NCI-H2029 (cell line): ENCODE results near the gene ITFG2.
A peak's percentile ranks its signal among the peaks of the same experiment; 100 is the strongest.
"Not testable (repeated sequence)": the region's sequence is repeated elsewhere in the genome, so short reads cannot be mapped to it uniquely, and the experiment has no call there.

Experiments
- DNase-seq: peaks from one replicate; lab custom pipeline; 2025; lab: John Stamatoyannopoulos, UW

Gene ITFG2

GRCh38 chr12:2812290-2813213, at the start of gene ITFG2:
Gene ITFG2, plus strand, starts transcription at chr12:2812668. Its CDS starts 93 bp downstream, at chr12:2812761.
- peak; percentile 99 for DNase-seq

DNA sequence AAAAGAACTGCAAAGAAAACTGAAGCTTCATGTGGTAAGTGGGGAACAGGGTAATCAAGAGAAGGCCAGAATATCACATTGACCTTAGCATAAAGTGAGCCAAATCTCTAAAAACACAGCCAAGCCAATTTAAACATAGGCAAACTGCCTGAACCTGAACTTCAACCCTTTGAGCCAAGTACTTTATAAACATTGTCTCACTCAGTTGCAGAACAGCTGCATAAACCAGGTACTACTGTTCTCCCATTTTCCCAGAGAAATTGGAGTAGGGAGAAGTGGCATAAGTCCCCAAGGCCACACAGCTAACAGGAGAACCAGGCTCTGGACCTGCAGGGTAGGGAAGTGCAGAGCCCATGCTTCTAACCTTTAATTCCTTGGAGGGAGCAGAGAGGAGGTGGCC, 48.1 kb upstream of the ITFG2 start:
- DNase-seq, result peak; percentile 11

GRCh38 chr12:2765052-2765451, 47.4 kb upstream of the ITFG2 start:
- no peak for DNase-seq

- no peak for DNase-seq
These were observed 46.9 kb upstream of the ITFG2 start for GRCh38 chr12:2765608-2766007.

GRCh38 chr12:2768224-2768961, 44.1 kb upstream of the ITFG2 start:
- DNase-seq, result no peak

GRCh38 chr12:2769866-2770533, 42.5 kb upstream of the ITFG2 start:
- DNase-seq, result no peak

DNA sequence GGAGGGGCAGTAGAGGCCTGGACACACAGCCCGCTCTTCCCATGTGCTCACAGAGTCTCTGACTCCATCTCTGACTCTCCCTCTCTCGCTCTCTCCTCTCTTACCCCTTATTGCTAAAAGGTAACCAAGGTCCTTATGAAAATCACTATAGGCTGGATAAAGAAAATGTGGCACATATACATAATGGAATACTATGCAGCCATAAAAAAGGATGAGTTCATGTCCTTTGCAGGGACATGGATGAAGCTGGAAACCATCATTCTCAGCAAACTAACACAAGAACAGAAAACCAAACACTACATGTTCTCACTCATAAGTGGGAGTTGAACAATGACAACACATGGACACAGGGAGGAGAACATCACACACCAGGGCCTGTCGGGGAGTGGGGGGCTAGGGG, 41.9 kb upstream of the ITFG2 start:
- not testable (repeated sequence) for DNase-seq

DNA sequence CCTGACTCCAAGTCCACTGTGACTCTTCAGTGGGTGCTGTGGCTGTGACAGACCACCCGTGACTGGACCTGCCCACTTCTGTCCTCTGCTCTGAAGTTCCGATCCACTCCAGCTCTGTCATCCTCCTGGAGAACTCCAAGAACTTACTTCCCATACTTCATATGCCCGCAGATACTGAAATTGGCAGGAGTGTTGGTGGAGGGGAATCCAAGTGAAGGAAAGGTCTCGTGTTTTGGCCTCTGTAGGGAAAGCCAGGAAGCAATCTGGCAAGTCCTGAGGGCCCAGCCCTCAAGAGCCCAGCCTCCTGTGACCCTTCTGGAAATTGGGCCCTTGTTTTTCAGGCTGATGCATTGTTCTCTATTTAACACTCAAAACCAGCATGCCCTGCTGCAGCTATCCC, 40.1 kb upstream of the ITFG2 start:
- no peak for DNase-seq

- DNase-seq, result no peak
These were observed 39.1 kb upstream of the ITFG2 start for GRCh38 chr12:2773199-2773875.

DNA sequence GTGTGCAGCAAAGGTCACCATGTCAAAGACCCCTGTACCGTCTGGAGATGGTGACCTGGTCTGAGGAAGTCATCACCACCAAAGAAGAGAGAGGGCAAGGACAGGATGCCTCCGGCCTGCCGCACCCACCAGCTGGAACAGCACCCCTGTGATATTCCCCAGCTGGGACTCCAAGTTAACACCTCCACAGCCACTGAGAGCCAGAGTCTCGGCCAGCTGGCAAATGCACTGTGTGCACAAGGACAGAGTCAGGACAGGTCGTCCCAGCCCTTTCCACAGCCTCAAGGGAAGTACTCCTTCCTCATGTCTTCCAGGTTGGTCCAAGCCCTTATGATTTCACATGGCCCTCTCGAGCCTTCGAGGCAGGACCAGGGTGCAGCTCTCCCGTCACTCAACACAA, 37.0 kb upstream of the ITFG2 start:
- no peak for DNase-seq

GRCh38 chr12:2776129-2776806, 36.2 kb upstream of the ITFG2 start:
- no peak for DNase-seq

DNA sequence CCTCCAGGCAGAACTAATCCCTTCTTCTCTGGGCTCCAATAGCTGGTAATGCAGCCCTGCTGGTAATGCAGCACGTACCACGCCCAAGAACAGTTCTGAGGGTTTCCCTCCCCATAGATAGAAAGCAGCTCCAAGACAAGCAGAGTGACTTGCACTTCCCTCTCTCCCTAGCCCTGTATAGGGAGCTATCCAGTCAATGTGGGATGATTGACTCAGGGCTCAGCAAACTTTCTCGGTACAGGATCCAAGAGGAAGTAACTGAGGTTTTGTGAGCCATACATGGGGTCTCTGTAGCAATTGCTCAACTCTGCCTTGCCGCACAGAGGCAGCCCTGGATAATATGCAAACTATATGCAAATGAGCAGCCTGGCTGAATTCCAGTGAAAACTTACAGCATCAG, 33.2 kb upstream of the ITFG2 start:
- DNase-seq, result no peak

- DNase-seq, result peak; percentile 83
These were observed 28.4 kb upstream of the ITFG2 start for GRCh38 chr12:2783936-2784600.

GRCh38 chr12:2785017-2785416, 27.5 kb upstream of the ITFG2 start:
- DNase-seq, result no peak

GRCh38 chr12:2791089-2791488, 21.4 kb upstream of the ITFG2 start:
- DNase-seq, result no peak

DNA sequence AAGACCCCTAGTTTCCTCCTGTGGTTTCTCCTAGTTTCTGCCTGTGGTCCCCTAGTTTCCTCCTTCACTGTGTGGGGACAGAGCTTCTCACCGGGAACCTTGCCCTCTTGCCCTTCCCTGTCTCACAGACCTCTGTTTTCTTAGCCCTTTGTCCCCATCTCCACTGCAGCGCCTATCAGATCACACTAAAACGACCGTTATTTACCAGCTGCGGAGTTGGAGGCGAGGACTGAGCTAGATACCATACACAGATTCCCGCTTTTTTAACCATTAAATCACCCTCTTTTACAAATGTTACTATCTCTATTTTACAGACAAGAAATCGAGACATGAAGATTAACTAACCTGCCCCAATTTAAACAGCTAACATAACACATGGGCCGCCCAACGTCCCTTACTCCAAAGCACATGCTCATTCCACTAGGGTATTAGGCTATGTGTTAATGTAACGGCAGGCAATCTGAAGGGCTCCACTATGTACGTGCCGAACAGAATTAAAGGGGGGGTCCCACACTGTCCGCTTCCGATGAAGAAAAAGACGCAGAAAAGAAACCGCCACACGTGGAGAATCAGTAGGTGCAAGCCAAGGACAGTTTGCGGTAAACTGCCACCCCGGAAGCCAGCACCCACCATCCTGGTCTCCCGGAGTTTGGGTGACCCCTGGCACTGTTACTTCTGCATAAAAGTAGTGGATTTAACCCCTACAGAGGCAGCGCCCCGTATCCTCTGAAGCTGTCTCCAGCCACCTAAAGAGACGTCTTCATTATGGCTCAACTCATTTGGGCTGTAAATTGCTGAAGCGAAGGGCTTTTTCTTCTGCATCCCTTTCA, 19.6 kb upstream of the ITFG2 start:
- DNase-seq, result no peak

DNA sequence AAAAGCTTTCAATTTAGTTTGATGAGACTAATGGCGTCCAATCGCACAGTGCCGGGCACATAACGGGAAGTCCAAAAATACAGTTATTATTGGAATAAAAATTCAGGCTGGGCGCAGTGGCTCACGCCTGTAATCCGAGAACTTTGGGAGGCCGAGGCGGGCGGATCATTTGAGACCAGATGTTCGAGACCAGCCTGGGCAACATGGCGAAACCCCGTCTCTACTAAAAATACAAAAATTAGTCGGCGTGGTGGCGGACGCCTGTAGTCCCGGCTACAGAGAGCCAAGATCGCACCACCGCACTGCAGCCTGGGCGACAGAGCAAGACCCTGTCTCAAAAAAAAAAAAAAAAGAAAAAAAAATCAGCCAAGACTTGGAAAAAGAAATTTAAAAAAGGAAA, 18.9 kb upstream of the ITFG2 start:
- no peak for DNase-seq

DNA sequence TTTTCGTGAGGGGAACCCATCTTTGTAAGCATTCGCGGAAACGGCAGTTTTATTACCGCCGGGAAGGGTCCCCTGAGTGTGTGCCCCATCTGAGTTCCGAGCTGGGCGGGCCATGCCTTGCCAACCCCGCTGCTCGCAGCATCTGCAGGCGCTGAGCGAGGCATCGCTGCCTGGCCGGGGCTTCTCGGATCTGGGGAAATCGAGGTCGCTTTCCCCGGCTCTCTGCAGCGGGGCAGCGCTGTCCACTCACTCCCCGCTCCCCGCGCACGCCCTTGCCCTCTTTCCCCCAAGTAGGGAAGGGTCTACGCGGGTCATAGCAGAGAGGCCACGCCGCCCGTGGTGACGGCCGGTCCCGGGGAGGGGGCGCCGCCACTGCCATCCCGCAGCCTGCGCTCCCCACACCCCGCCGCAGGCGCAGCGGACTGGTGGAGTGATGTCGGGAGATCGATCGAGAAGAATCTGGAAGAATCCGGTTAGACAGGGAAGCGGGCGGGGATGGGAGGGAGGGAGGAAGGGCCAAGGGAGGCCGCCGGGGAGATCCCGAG, 18.2 kb upstream of the ITFG2 start:
- no peak for DNase-seq

DNA sequence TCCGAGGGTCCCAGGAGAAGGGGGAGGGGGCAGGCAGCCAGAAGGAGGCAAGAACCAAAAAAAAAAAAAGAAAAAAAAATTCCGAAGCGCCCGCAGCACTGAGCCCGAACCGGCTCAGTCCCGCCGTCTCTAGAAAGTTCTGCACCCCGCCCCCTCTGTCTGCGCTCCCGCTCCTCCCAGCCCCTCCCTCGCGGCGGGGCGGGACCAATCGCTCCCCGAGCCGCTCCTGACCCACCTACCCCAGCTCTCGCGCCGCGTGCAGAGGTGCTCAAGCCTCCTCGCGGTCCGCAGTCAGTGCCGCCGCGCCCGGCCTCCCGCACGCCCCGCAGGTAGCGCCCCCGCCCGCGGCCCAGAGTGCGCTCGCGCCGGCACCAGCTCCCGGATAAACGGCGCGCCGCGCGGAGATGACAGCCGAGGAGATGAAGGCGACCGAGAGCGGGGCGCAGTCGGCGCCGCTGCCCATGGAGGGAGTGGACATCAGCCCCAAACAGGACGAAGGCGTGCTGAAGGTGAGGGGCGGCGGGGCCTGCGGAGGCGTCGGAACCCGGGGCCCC, 17.7 kb upstream of the ITFG2 start, which contains the start of gene FKBP4:
TSS of gene FKBP4 (plus strand) at position 235 of the 554 bp plus-strand sequence. CDS start at position 405, 170 bp downstream.
- peak; percentile 93 for DNase-seq
